K562 (cell line): ENCODE measurements around the gene LRMDA. TPM values are rescaled to one million over a fixed set of nuclear protein-coding genes. Genes with fewer than 3 reads are reported as not detected.
"Not testable (repeated sequence)": the region's sequence is repeated elsewhere in the genome, so short reads cannot be mapped to it uniquely, and the experiment has no call there.

Experiments
- ATAC-seq: fragments of 200-7000 bp; cut with Tn5 transposase; 3 replicates; pipeline ENCODE4 v1.9.1; 2020; ENCODE audit warnings: moderate library complexity
- BruUV-seq: library from RNA; stranded (reverse); fragments of 400-500 nt; replicated peaks from 2 replicates; lab custom pipeline; 2021; lab: Mats Ljungman, UMichigan
- CTCF ChIA-PET: fragments of 300-600 bp; formaldehyde crosslinking; extraction: SDS; loops from one replicate; lab custom pipeline; 2021; ENCODE audit warnings: low intra/inter-chr PET ratio; lab: Yijun Ruan, JAX
- POLR2A ChIA-PET: fragments of 300-600, 350-650 bp; sonication (Branson Sonifier 250); formaldehyde crosslinking; extraction: SDS; loops from one replicate; lab custom pipeline; 2021; ENCODE audit warnings: antibody characterized with exemption, inconsistent platforms; lab: Yijun Ruan, JAX
- DNase-seq, 4 experiments: peaks; one replicate each; pipeline versions ENCODE4 v3.0.0 to v3.0.0-alpha.2; 2011 to 2018; ENCODE audit warnings: low spot score in 3 of 4, mixed read lengths in 3 of 4; ENCODE audit errors: extremely low read depth in 1 of 4
- FAIRE-seq: peaks from 2 replicates; lab custom pipeline; 2011; peaks lifted over from hg19 to GRCh38; lab: Jason Lieb, UNC
- H2AFZ ChIP-seq: 2 replicates; pipeline ENCODE4 v1.6.0; 2011; ENCODE audit warnings: low read depth, low read length, control low read depth, inconsistent platforms
- H3K27ac ChIP-seq: fragments of 200-600 bp; 3 replicates; pipeline ENCODE4 v1.8.0; 2011; ENCODE audit warnings: low read depth, mild to moderate bottlenecking, control low read depth, inconsistent platforms, low read length, moderate library complexity, mixed read lengths; ENCODE audit errors: extremely low read depth
- H3K27me3 ChIP-seq, 2 experiments: fragments of 300-600 bp in 1 of 2; 2 replicates in 1 of 2; 3 replicates in 1 of 2; pipeline versions ENCODE4 v1.6.0 to v1.8.0; 2011; ENCODE audit warnings: inconsistent platforms in 2 of 2, low read length in 2 of 2, mild to moderate bottlenecking in 1 of 2, mixed read lengths in 1 of 2, moderate library complexity in 1 of 2; ENCODE audit not compliant: control insufficient read depth in 2 of 2, insufficient read depth in 2 of 2
- H3K36me3 ChIP-seq: fragments of 300-600 bp; 3 replicates; pipeline ENCODE4 v1.8.0; 2011; ENCODE audit warnings: mild to moderate bottlenecking, low read length, inconsistent platforms; ENCODE audit not compliant: control insufficient read depth, insufficient read depth
- H3K4me1 ChIP-seq, 2 experiments: fragments of 200-600 bp in 1 of 2; replicated peaks in 1 of 2; 2 replicates in 1 of 2; 3 replicates in 1 of 2; pipeline versions ENCODE4 v1.5.1 to v1.8.0; 2011; ENCODE audit warnings: inconsistent platforms in 2 of 2, low read length in 2 of 2, mild to moderate bottlenecking in 1 of 2, mixed read lengths in 1 of 2, moderate library complexity in 1 of 2; ENCODE audit not compliant: control insufficient read depth in 2 of 2, insufficient read depth in 2 of 2
- H3K4me2 ChIP-seq: 2 replicates; pipeline ENCODE4 v1.6.1; 2011; ENCODE audit warnings: low read length, control low read depth, inconsistent platforms, mixed read lengths; ENCODE audit not compliant: insufficient read depth
- H3K4me3 ChIP-seq: fragments of 200-600 bp; sonication (generic), shearing (Covaris generic); 2 replicates; pipeline ENCODE4 v1.5.1; 2016; ENCODE audit warnings: control low read depth, inconsistent platforms
- H3K79me2 ChIP-seq: fragments of 200-600 bp; 3 replicates; pipeline ENCODE4 v1.8.0; 2011; ENCODE audit warnings: low read length, inconsistent platforms; ENCODE audit not compliant: control insufficient read depth, insufficient read depth
- H3K9ac ChIP-seq, 2 experiments: 2 replicates each; pipeline versions ENCODE4 v1.6.0 to v1.6.1; 2011; ENCODE audit warnings: low read depth in 2 of 2, low read length in 2 of 2, control low read depth in 1 of 2, inconsistent platforms in 1 of 2, mild to moderate bottlenecking in 1 of 2, mixed read lengths in 1 of 2; ENCODE audit not compliant: insufficient read depth in 1 of 2
- H3K9me1 ChIP-seq: one replicate; pipeline ENCODE4 v1.6.0; 2011; ENCODE audit warnings: inconsistent platforms, mild to moderate bottlenecking, low read length, moderate library complexity; ENCODE audit not compliant: control insufficient read depth, insufficient read depth
- H3K9me3 ChIP-seq: replicated peaks from 2 replicates; pipeline ENCODE4 v1.5.1; 2011; ENCODE audit warnings: low read depth, low read length, inconsistent platforms; ENCODE audit not compliant: control insufficient read depth, insufficient read depth
- H4K20me1 ChIP-seq: replicated peaks from 2 replicates; pipeline ENCODE4 v1.6.1; 2011; ENCODE audit warnings: low read length, inconsistent platforms, mixed read lengths; ENCODE audit not compliant: control insufficient read depth, insufficient read depth
- ATF6 ChIP-seq: sonication (generic); formaldehyde crosslinking; IDR thresholded peaks from 2 replicates; pipeline ENCODE4 v1.4.0; 2020; ENCODE audit warnings: mild to moderate bottlenecking, missing genetic modification reagents
- CREB1 ChIP-seq, 2 experiments: sonication (generic) in 1 of 2; formaldehyde crosslinking in 1 of 2; IDR thresholded peaks; 2 replicates each; pipeline versions ENCODE4 v1.6.1 to v1.8.0; 2012 to 2022; ENCODE audit warnings: inconsistent platforms in 1 of 2, mild to moderate bottlenecking in 1 of 2, missing genetic modification reagents in 1 of 2, moderate library complexity in 1 of 2
- E2F3 ChIP-seq: fragments of 250-450 bp; sonication (Bioruptor Pico); IDR thresholded peaks from 2 replicates; pipeline ENCODE4 v1.4.0; 2020; ENCODE audit warnings: mild to moderate bottlenecking
- FOXJ3 ChIP-seq: sonication (generic); formaldehyde crosslinking; IDR thresholded peaks from 2 replicates; pipeline ENCODE4 v1.4.0; 2020; ENCODE audit warnings: mild to moderate bottlenecking, missing genetic modification reagents
- RB1 ChIP-seq: fragments of 450-650 bp; IDR thresholded peaks from 2 replicates; pipeline ENCODE4 v1.6.1; 2017; ENCODE audit warnings: low read depth, mild to moderate bottlenecking
- TBL1XR1 ChIP-seq, 2 experiments: IDR thresholded peaks; 2 replicates each; pipeline ENCODE4 v1.6.1; 2012; ENCODE audit warnings: improper control_type of control experiment in 2 of 2, low read length in 2 of 2, mild to moderate bottlenecking in 1 of 2
- ZBTB7A ChIP-seq: IDR thresholded peaks from 2 replicates; pipeline ENCODE4 v1.6.1; 2011; ENCODE audit warnings: low read depth, mild to moderate bottlenecking, low read length, moderate library complexity, borderline replicate concordance; ENCODE audit not compliant: control insufficient read depth
- ZBTB9 ChIP-seq: fragments of 450-650 bp; formaldehyde crosslinking; IDR thresholded peaks from 2 replicates; pipeline ENCODE4 v1.4.0; 2020; ENCODE audit warnings: mild to moderate bottlenecking, moderate library complexity
- ZKSCAN1 ChIP-seq: fragments of 150-350 bp; IDR thresholded peaks from 2 replicates; pipeline ENCODE4 v1.6.1; 2016; ENCODE audit warnings: low read depth, low read length
- ZNF146 ChIP-seq: IDR thresholded peaks from one replicate; pipeline ENCODE4 v1.6.1; 2018; ENCODE audit warnings: missing compliant biosample characterization; ENCODE audit not compliant: unreplicated experiment
- WGBS: fragments of 100-300 bp; shearing (Covaris generic); methylation state at CpG from one replicate; pipeline ENCODE4 v1.1.6; 2016; ENCODE audit warnings: low coverage, mixed read lengths; ENCODE audit not compliant: insufficient coverage; ENCODE audit errors: missing lambda C conversion rate; 5-methylcytosine and 5-hydroxymethylcytosine counted together
- in situ Hi-C: fragments of 300-500 bp; cut with MboI; formaldehyde crosslinking; loops from 4 replicates; pipeline ENCODE4 v1.15.0; 2018; ENCODE audit warnings: inconsistent platforms, mixed read lengths
- intact Hi-C: fragments of 100-400 bp; cut with micrococcal nuclease; formaldehyde crosslinking; loops from 2 replicates; pipeline ENCODE4 v1.14.2; 2022
- polyA plus RNA-seq, 8 experiments: library from polyadenylated mRNA; depleted of rRNA in 4 of 8; stranded (reverse) in 5 of 8; unstranded in 3 of 8; fragments of >200 nt; fragmentation: Nextera tagmentation in 2 of 8; fragmentation: Illumina TruSeq in 1 of 8; extraction: Ambion mirVana in 2 of 8; extraction: Trizol in 1 of 8; gene quantifications; 2 replicates each; pipeline versions ENCODE4 v1.2.1 to v1.2.3, GENCODE V29; 2011 to 2014; ENCODE audit warnings: inconsistent platforms in 1 of 8, missing spikeins in 1 of 8
- total RNA-seq, 7 experiments: library from RNA; depleted of rRNA in 6 of 7; stranded (reverse); fragments of >200 nt in 6 of 7; fragmentation: Illumina TruSeq in 2 of 7; extraction: Trizol in 2 of 7; gene quantifications; 2 replicates each; pipeline versions ENCODE4 v1.2.1 to v1.2.3, GENCODE V29; 2011 to 2021; ENCODE audit warnings: low replicate concordance in 1 of 7
- TF ChIP-seq, protein P1 (sequence below): IDR thresholded peaks from 2 replicates; pipeline ENCODE4 v1.6.1; 2012; ENCODE audit warnings: low read depth, low read length, improper control_type of control experiment, borderline replicate concordance

The LRMDA gene
- total and polyA plus RNA-seq, 9 of the 15 experiments (the other 6 are each of a cell fraction or from before 2014, with no cell fraction given): 0.25 TPM; not detected in 8

GRCh38 chr10:75766752-75767151 lies 335.3 kb downstream of the LRMDA start:
- H4K20me1 ChIP-seq: not testable (repeated sequence)
- TF ChIP-seq ZNF146 (CRISPR knock-in tag): peak; percentile 63
- TF ChIP-seq, all 486 proteins: peak for 1; not testable (repeated sequence) for 485
- ATAC-seq, intact Hi-C loops, H3K36me3 ChIP-seq, H3K4me2 ChIP-seq, H3K4me1 ChIP-seq, H2AFZ ChIP-seq, FAIRE-seq, POLR2A ChIA-PET, H3K9ac ChIP-seq, CTCF ChIA-PET, in situ Hi-C loops, H3K9me3 ChIP-seq, H3K4me3 ChIP-seq, H3K27ac ChIP-seq, DNase-seq, H3K9me1 ChIP-seq, H3K27me3 ChIP-seq, H3K79me2 ChIP-seq, BruUV-seq: not testable (repeated sequence)
- WGBS: 4% methylated on average over 4 of the region's 4 CpGs

DNA sequence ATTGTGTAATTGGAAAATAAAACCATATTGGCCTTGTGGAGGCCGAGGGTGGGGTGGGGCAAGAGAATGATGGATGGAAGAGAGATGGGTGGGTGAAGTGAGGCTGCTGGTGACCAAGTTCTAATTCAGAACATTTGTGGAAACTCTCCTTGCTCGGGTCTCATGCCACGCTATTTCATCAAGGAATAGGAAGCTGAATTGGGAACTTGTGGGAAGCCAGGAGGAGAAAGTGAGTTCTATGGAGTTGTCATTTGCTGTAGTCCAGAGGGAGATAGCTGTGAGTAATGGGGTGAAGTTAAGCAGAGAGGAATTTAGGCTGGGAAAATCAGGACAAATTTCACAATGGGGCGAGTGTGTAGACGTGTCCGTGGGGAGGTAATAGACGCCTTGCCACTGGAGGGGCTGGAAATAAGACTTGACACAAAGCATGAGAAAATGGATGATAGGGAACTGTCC lies 339.2 kb downstream of the LRMDA start:
- FAIRE-seq: no peak
- in situ Hi-C loops: no loop called here
- POLR2A ChIA-PET: no interaction called here
- no peak overlapping the region for H3K4me3 ChIP-seq
- H2AFZ ChIP-seq: no peak overlapping the region
- no peak overlapping the region for H3K4me2 ChIP-seq
- no peak for DNase-seq
- H3K9me1 ChIP-seq: no peaks in the 10 kb centered on the region
- H3K79me2 ChIP-seq: no peaks in the 10 kb centered on the region
- WGBS: under 1% methylated on average over 7 of the region's 7 CpGs
- H3K9ac ChIP-seq: no peak overlapping the region
- peaks cover 0 to 4% of the 10 kb centered on the region in 2 experiments; a peak in 1 of 5 replicates for H3K27me3 ChIP-seq
- no peak overlapping the region for H3K27ac ChIP-seq
- CTCF ChIA-PET: no interaction called here
- no peaks in the 10 kb centered on the region for H4K20me1 ChIP-seq
- BruUV-seq: no TSS peak
- H3K4me1 ChIP-seq: no peaks in the 10 kb centered on the region; a peak in 1 of 5 replicates
- H3K9me3 ChIP-seq: no peaks in the 10 kb centered on the region
- intact Hi-C loops: no loop called here
- ATAC-seq: no peak
- no peaks in the 10 kb centered on the region for H3K36me3 ChIP-seq
- TF ChIP-seq CREB1 (IDR thresholded peaks at IDR 0.05) (no peak), CREB1 (CRISPR knock-in tag; IDR thresholded peaks at IDR 0.05) (no peak), FOXJ3 (CRISPR knock-in tag) (no peak), ZBTB7A (no peak), ZKSCAN1 (no peak), ATF6 (CRISPR knock-in tag) (no peak), E2F3 (no peak), RB1 (no peak), TBL1XR1 (IDR thresholded peaks at IDR 0.05; ENCODE audit: low read length in 2 of 2) (no peak), ZBTB9 (CRISPR knock-in tag) (no peak)
- TF ChIP-seq, protein P1, sequence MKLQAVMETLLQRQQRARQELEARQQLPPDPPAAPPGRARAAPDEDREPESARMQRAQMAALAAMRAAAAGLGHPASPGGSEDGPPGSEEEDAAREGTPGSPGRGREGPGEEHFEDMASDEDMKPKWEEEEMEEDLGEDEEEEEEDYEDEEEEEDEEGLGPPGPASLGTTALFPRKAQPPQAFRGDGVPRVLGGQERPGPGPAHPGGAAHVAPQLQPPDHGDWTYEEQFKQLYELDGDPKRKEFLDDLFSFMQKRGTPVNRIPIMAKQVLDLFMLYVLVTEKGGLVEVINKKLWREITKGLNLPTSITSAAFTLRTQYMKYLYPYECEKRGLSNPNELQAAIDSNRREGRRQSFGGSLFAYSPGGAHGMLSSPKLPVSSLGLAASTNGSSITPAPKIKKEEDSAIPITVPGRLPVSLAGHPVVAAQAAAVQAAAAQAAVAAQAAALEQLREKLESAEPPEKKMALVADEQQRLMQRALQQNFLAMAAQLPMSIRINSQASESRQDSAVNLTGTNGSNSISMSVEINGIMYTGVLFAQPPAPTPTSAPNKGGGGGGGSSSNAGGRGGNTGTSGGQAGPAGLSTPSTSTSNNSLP: no peak
